PC-9 (cell line): ENCODE results near the gene ABCB10.

Experiments
- CTCF ChIP-seq: fragments of 200-600 bp; sonication (generic); conservative IDR thresholded peaks from 2 replicates; pipeline ENCODE4 v1.6.1; 2017; ENCODE audit warnings: mixed run types, antibody characterized with exemption, mild to moderate bottlenecking, moderate library complexity
- EZH2 ChIP-seq: fragments of 200-600 bp; sonication (generic); IDR thresholded peaks from 2 replicates; pipeline ENCODE4 v1.8.0; 2017; ENCODE audit warnings: antibody characterized with exemption, low read depth

GRCh38 chr1:229495782-229496181, 62.7 kb downstream of the ABCB10 start:
- TF ChIP-seq CTCF (no peak), EZH2 (no peak)
